Mesodermal cell (in vitro differentiated cells): Measurements from ENCODE around the gene MAST4.
A peak's percentile ranks its signal among the peaks of the same experiment; 100 is the strongest.

Experiments used
- H3K27ac ChIP-seq: 2 replicates; pipeline ENCODE4 v1.7.0; 2013; ENCODE audit warnings: mild to moderate bottlenecking, low read depth, low read length, moderate library complexity; ENCODE audit not compliant: severe bottlenecking
- H3K36me3 ChIP-seq: 2 replicates; pipeline ENCODE4 v1.7.1; 2013; ENCODE audit warnings: mild to moderate bottlenecking, low read length, moderate library complexity; ENCODE audit not compliant: control insufficient read depth, insufficient read depth
- H3K4me1 ChIP-seq: one replicate; pipeline ENCODE4 v1.7.1; 2013; ENCODE audit warnings: mild to moderate bottlenecking, low read length; ENCODE audit not compliant: insufficient read depth, control insufficient read depth, poor library complexity, severe bottlenecking
- H3K4me3 ChIP-seq: 2 replicates; pipeline ENCODE4 v1.7.0; 2013; ENCODE audit warnings: low read length, control low read depth, mild to moderate bottlenecking; ENCODE audit not compliant: insufficient read depth, poor library complexity, severe bottlenecking; ENCODE audit errors: extremely low read depth
- H3K9me3 ChIP-seq: 2 replicates; pipeline ENCODE4 v1.7.1; 2013; ENCODE audit warnings: mild to moderate bottlenecking, low read length, moderate library complexity; ENCODE audit not compliant: control insufficient read depth
- WGBS, 2 experiments: methylation state at CpG; one replicate each; pipeline ENCODE4 v1.1.5; 2013; ENCODE audit warnings: missing lambda C conversion rate in 2 of 2; ENCODE audit not compliant: insufficient coverage in 2 of 2; 5-methylcytosine and 5-hydroxymethylcytosine counted together

Gene MAST4

GRCh38 chr5:67015541-67016191 is 419.5 kb downstream of the MAST4 start:
- Histone ChIP-seq H3K27ac (peak overlapping the region; percentile 81), H3K36me3 (no peaks in the 10 kb centered on the region), H3K9me3 (no peaks in the 10 kb centered on the region), H3K4me3 (no peak overlapping the region), H3K4me1 (peaks cover 47% of the 10 kb centered on the region)
- WGBS, 2 experiments = 80 to 100% methylated on average over 1 of the region's 8 CpGs

DNA sequence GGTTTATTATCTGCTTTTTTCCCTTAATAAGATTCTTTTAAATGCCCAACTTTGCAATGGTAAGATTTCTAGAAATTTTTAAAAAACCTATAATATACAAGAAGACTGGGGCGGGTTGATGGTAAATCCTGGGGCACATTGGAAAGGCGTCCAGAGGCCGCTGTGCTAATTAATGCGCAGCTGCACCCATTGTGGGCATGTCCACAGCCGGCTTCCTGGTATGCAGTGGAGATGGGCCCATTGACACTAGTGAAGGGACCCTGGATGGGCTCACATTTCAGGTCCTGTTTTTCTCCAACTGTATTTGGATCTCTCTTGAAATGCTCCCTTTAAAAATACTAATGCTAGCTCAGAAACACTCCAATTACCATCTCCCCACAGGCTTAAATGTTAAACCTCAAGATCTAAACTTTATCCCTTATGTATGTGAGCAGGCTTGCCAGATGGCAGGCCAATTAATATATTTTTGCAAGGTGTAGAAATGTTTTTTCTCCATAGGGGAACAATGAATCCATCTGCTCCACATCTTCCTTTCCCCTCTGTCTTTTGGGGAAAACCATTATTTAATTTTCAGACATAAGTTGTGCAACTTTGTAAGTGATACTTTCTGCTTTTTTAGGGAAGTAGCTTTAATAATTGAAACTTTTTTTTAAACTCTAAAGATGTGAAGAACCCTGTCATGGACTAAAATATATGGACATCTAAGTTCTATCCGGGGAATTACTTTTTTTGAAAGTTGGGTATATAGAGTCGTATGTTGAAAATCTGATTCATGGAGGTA is 423.1 kb downstream of the MAST4 start:
- 93 to 96% methylated on average over 5 to 6 of the region's 7 CpGs for WGBS, 2 experiments
- H3K27ac ChIP-seq = no peak overlapping the region
- H3K9me3 ChIP-seq = no peaks in the 10 kb centered on the region
- peaks cover 30% of the 10 kb centered on the region for H3K4me1 ChIP-seq
- H3K4me3 ChIP-seq = no peak overlapping the region
- H3K36me3 ChIP-seq = no peaks in the 10 kb centered on the region

DNA sequence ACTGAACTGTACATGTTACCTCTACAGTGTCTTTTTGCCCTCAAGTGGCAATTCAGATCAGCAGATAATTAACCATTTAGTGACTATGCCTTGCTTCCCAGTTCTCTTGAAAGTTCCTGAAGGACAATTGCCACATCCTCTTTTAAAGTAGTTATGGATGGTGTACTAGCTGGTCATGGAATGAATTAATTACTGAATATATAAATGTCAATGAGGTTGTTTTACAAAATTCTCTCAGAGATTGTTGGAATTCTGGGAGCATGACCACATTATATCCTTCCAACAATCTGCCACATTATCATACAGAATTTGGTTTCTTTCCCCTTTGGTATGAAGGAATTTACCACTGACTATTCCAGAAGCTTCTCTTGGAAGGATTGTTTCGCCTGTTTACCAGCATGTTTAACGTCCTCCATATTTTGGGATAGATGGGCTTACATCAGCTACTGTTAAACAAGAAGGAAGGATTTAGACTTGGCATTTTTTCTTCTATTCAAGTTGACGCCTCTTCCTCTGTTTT is 424.0 kb downstream of the MAST4 start:
- Histone ChIP-seq H3K27ac (no peak overlapping the region), H3K9me3 (no peaks in the 10 kb centered on the region), H3K36me3 (no peaks in the 10 kb centered on the region), H3K4me3 (no peak overlapping the region), H3K4me1 (peaks cover 21% of the 10 kb centered on the region)
- no CpG with 5 or more reads among the region's 3 CpGs for WGBS, 2 experiments

GRCh38 chr5:67021031-67021430 is 424.8 kb downstream of the MAST4 start:
- Histone ChIP-seq H3K36me3 (no peaks in the 10 kb centered on the region), H3K27ac (no peak overlapping the region), H3K9me3 (no peaks in the 10 kb centered on the region), H3K4me1 (peaks cover 17% of the 10 kb centered on the region), H3K4me3 (no peak overlapping the region)
- 100% methylated on average over 1 of the region's 1 CpG for WGBS, 2 experiments

- Histone ChIP-seq H3K9me3 (no peaks in the 10 kb centered on the region), H3K4me3 (no peak overlapping the region), H3K36me3 (no peaks in the 10 kb centered on the region), H3K27ac (no peak overlapping the region), H3K4me1 (peaks cover 12% of the 10 kb centered on the region)
Measured at GRCh38 chr5:67021521-67021920, 425.3 kb downstream of the MAST4 start.

DNA sequence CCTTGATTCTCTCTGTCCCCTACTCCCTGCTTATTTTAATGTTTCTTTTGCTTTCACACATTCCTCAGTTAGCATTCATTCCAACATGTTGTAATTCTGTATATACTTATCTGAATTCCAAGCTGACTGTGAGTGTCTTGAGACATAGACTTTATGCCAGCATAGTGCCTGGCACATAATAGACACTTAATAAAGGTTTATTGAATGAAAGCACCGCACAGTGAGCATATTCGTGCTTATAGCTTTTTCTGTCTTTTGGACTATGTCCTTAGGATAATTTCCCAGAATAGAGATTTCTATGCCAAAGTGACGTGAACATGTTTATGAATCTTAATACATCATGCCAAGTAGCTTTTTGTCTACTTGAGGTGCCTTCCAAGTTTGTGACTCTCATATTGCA is 425.8 kb downstream of the MAST4 start:
- Histone ChIP-seq H3K9me3 (no peaks in the 10 kb centered on the region), H3K4me3 (no peak overlapping the region), H3K4me1 (peaks cover 7% of the 10 kb centered on the region), H3K36me3 (no peaks in the 10 kb centered on the region), H3K27ac (no peak overlapping the region)
- 100% methylated on average over 2 of the region's 3 CpGs; no CpG with 5 or more reads in 1 of the 2 experiments for WGBS, 2 experiments

DNA sequence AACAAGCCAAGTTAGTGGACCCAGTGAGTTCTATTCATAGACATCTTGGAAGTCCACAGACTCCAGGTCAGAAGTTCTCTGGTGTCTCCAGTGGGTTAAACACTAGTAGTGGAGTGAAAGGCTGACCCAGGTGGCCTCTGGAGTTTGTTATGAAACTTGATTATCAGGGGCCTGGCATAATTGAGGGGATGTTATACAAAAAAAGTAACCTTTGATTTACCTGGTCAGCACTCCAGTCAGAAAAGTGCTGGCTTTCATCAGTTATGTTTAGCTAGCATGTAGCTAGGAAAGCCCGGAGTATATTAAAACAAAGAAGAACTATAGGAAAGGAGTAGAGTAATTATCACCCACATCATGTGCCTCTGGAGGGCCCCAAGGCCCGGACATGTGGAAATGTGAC is 429.3 kb downstream of the MAST4 start:
- H3K27ac ChIP-seq = no peak overlapping the region
- no peaks in the 10 kb centered on the region for H3K9me3 ChIP-seq
- no peak overlapping the region for H3K4me3 ChIP-seq
- H3K4me1 ChIP-seq = peaks cover 15% of the 10 kb centered on the region
- 100% methylated on average over 1 of the region's 2 CpGs for WGBS, 2 experiments
- no peaks in the 10 kb centered on the region for H3K36me3 ChIP-seq

GRCh38 chr5:67026278-67026677 is 430.1 kb downstream of the MAST4 start:
- no CpG with 5 or more reads among the region's 1 CpG for WGBS, 2 experiments
- Histone ChIP-seq H3K27ac (no peak overlapping the region), H3K4me1 (peaks cover 19% of the 10 kb centered on the region), H3K4me3 (no peak overlapping the region), H3K36me3 (no peaks in the 10 kb centered on the region), H3K9me3 (no peaks in the 10 kb centered on the region)

GRCh38 chr5:67027171-67027570 is 431.0 kb downstream of the MAST4 start:
- Histone ChIP-seq H3K4me1 (peaks cover 25% of the 10 kb centered on the region), H3K27ac (no peak overlapping the region), H3K36me3 (no peaks in the 10 kb centered on the region), H3K4me3 (no peak overlapping the region), H3K9me3 (no peaks in the 10 kb centered on the region)
- WGBS, 2 experiments = 90% methylated on average over 2 of the region's 2 CpGs; no CpG with 5 or more reads in 1 of the 2 experiments

- no peak overlapping the region for H3K4me3 ChIP-seq
- no peaks in the 10 kb centered on the region for H3K9me3 ChIP-seq
- 89 to 94% methylated on average over 4 of the region's 4 CpGs for WGBS, 2 experiments
- H3K27ac ChIP-seq = no peak overlapping the region
- H3K4me1 ChIP-seq = peaks cover 29% of the 10 kb centered on the region
- no peaks in the 10 kb centered on the region for H3K36me3 ChIP-seq
Measured at GRCh38 chr5:67028371-67028770, 432.2 kb downstream of the MAST4 start.

- 94% methylated on average over 2 of the region's 4 CpGs; no CpG with 5 or more reads in 1 of the 2 experiments for WGBS, 2 experiments
- H3K4me3 ChIP-seq = no peak overlapping the region
- peaks cover 33% of the 10 kb centered on the region for H3K4me1 ChIP-seq
- H3K9me3 ChIP-seq = no peaks in the 10 kb centered on the region
- H3K27ac ChIP-seq = no peak overlapping the region
- no peaks in the 10 kb centered on the region for H3K36me3 ChIP-seq
Measured at GRCh38 chr5:67028941-67029340, 432.7 kb downstream of the MAST4 start.
